Hepatocyte (in vitro differentiated cells): Measurements from ENCODE around the gene ZBTB43.

Experiments used
- CTCF ChIP-seq: fragments of 200-600 bp; sonication (generic); IDR thresholded peaks from 2 replicates; pipeline ENCODE4 v1.5.1; 2016; ENCODE audit warnings: antibody characterized with exemption, mild to moderate bottlenecking; ENCODE audit not compliant: poor library complexity
- EZH2 ChIP-seq: fragments of 200-600 bp; sonication (generic); IDR thresholded peaks from 2 replicates; pipeline ENCODE4 v1.6.1; 2016; ENCODE audit warnings: antibody characterized with exemption, mild to moderate bottlenecking, borderline replicate concordance

- TF ChIP-seq EZH2, result no peak
- no peak for TF ChIP-seq CTCF
Observed at GRCh38 chr9:126847051-126847450, 42.2 kb downstream of the ZBTB43 start.
